NB4 (cell line): ENCODE results near the gene CXADR.

ENCODE experiments used
- MYC ChIP-seq: IDR thresholded peaks from 2 replicates; pipeline ENCODE4 v1.6.1; 2011; ENCODE audit warnings: low read depth, low read length
- TF ChIP-seq, protein P1 (sequence below): IDR thresholded peaks from 2 replicates; pipeline ENCODE4 v1.6.1; 2011; ENCODE audit warnings: low read depth, low read length

GRCh38 chr21:17532292-17532691 lies 19.4 kb downstream of the CXADR start:
- no peak for TF ChIP-seq MYC
- TF ChIP-seq, protein P1, sequence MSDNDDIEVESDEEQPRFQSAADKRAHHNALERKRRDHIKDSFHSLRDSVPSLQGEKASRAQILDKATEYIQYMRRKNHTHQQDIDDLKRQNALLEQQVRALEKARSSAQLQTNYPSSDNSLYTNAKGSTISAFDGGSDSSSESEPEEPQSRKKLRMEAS = no peak
